GM19324 (cell line): ENCODE results near the gene COQ3.

Experiments
- ATAC-seq: cut with Tn5 transposase; IDR thresholded peaks from one replicate; pipeline ENCODE4 v1.9.1; 2021; ENCODE audit warnings: mild to moderate bottlenecking, moderate library complexity; ENCODE audit not compliant: unreplicated experiment, low FRiP score

The COQ3 gene

GRCh38 chr6:99393698-99394531 lies at the start of gene COQ3:
Gene COQ3 (minus strand): TSS chr6:99394195. CDS start chr6:99394179, 16 bp downstream.
- ATAC-seq = peak; percentile 72

- no peak for ATAC-seq
Measured at GRCh38 chr6:99434702-99435530, 40.9 kb upstream of the COQ3 start.

- ATAC-seq = no peak
Measured at GRCh38 chr6:99432877-99433276, 38.9 kb upstream of the COQ3 start.

- no peak for ATAC-seq
Measured at GRCh38 chr6:99431901-99432300, 37.9 kb upstream of the COQ3 start.

GRCh38 chr6:99427988-99428387 lies 34.0 kb upstream of the COQ3 start:
- no peak for ATAC-seq

GRCh38 chr6:99426451-99426757 lies 32.4 kb upstream of the COQ3 start:
- ATAC-seq = no peak

GRCh38 chr6:99425647-99426450 lies 31.9 kb upstream of the COQ3 start:
- peak; percentile 62 for ATAC-seq

GRCh38 chr6:99424761-99425646 lies 31.0 kb upstream of the COQ3 start, which contains the start of gene PNISR:
Gene PNISR (minus strand): TSS chr6:99425308. CDS start chr6:99414659, 10,649 bp downstream.
- peak; percentile 95 for ATAC-seq

GRCh38 chr6:99424022-99424421 lies 30.0 kb upstream of the COQ3 start:
- ATAC-seq = no peak

- no peak for ATAC-seq
Measured at GRCh38 chr6:99422912-99423311, 28.9 kb upstream of the COQ3 start.

- ATAC-seq = peak; percentile 82
Measured at GRCh38 chr6:99416892-99417767, 23.1 kb upstream of the COQ3 start.

GRCh38 chr6:99416226-99416625 lies 22.2 kb upstream of the COQ3 start:
- ATAC-seq = no peak

GRCh38 chr6:99415446-99415845 lies 21.5 kb upstream of the COQ3 start:
- no peak for ATAC-seq

- ATAC-seq = no peak
Measured at GRCh38 chr6:99412065-99412464, 18.1 kb upstream of the COQ3 start.

GRCh38 chr6:99409672-99410071 lies 15.7 kb upstream of the COQ3 start:
- ATAC-seq = no peak

- ATAC-seq = no peak
Measured at GRCh38 chr6:99407076-99407475, 13.1 kb upstream of the COQ3 start.

- no peak for ATAC-seq
Measured at GRCh38 chr6:99402448-99402847, 8.5 kb upstream of the COQ3 start.

- ATAC-seq = no peak
Measured at GRCh38 chr6:99397287-99397686, 3.3 kb upstream of the COQ3 start.

GRCh38 chr6:99393366-99393697 lies 663 bp downstream of the COQ3 start:
- peak; percentile 28 for ATAC-seq
